ENCODE measurements around the gene AP4B1.

DNA sequence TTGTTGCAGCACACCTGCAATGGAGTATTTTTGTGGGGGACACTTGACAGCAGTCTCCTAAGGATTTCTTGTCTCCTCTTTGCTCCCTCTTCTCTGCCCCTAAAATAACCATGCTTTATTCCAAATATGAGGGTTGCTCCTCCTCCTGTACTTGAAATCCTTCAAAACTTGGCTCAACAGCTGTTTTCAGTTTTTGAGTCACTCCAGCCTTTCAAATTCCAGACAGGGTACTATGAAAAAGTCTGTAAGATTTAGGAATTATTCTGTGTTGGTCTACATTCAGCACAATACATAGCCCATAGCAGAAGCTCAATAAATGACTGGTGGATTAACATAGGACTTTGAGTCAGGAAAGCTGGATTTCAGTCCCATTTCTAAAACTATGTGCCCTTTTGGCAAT lies 5.5 kb downstream of the AP4B1 start:
- no peak for TF ChIP-seq CTCF (IDR thresholded peaks at IDR 0.05)
- no peak for TF ChIP-seq POLR2A (IDR thresholded peaks at IDR 0.05; ENCODE audit: low read depth)
- no peak for TF ChIP-seq POLR2AphosphoS5 (IDR thresholded peaks at IDR 0.05)

All from esophagus muscularis mucosa (tissue), 3 donors.